HepG2 (cell line): ENCODE measurements around the gene DCST2. TPM values are rescaled to one million over a fixed set of nuclear protein-coding genes. Genes with fewer than 3 reads are reported as not detected.

Experiments
- ATAC-seq: fragments of 200-7000 bp; cut with Tn5 transposase; 3 replicates; pipeline ENCODE4 v1.9.1; 2020; ENCODE audit warnings: mild to moderate bottlenecking, moderate library complexity
- BruUV-seq: library from RNA; stranded (reverse); fragments of 400-500 nt; replicated peaks from 2 replicates; lab custom pipeline; 2021; lab: Mats Ljungman, UMichigan
- CTCF ChIA-PET: fragments of 300-600 bp; formaldehyde crosslinking; extraction: SDS; loops from one replicate; lab custom pipeline; 2021; ENCODE audit warnings: low total read pairs, inconsistent platforms, low intra/inter-chr PET ratio; lab: Yijun Ruan, JAX
- POLR2A ChIA-PET: fragments of 350-600 bp; sonication (Branson Sonifier 250); formaldehyde crosslinking; loops from one replicate; lab custom pipeline; 2020; ENCODE audit warnings: antibody characterized with exemption, inconsistent platforms; lab: Yijun Ruan, JAX
- DNase-seq: peaks from one replicate; pipeline ENCODE4 v3.0.0-alpha.2; 2015; ENCODE audit warnings: low spot score
- FAIRE-seq: peaks from 3 replicates; lab custom pipeline; 2011; peaks lifted over from hg19 to GRCh38; lab: Jason Lieb, UNC
- H2AFZ ChIP-seq: one replicate; pipeline ENCODE4 v1.6.1; 2011; ENCODE audit warnings: low read length, inconsistent platforms
- H3K27ac ChIP-seq: fragments of 300-600 bp; 3 replicates; pipeline ENCODE4 v1.8.0; 2011; ENCODE audit warnings: mixed run types, mild to moderate bottlenecking, mixed read lengths, low read length, inconsistent platforms; ENCODE audit not compliant: insufficient read depth; ENCODE audit errors: extremely low read length
- H3K27me3 ChIP-seq, 2 experiments: fragments of 200-600 bp in 1 of 2; 2 replicates in 1 of 2; 3 replicates in 1 of 2; pipeline versions ENCODE4 v1.6.0 to v1.8.0; 2011; ENCODE audit warnings: low read length in 2 of 2, mild to moderate bottlenecking in 2 of 2, moderate library complexity in 2 of 2, inconsistent platforms in 1 of 2; ENCODE audit not compliant: insufficient read depth in 2 of 2, control insufficient read depth in 1 of 2
- H3K36me3 ChIP-seq, 2 experiments: fragments of 200-600 bp in 1 of 2; replicated peaks in 1 of 2; 2 replicates in 1 of 2; 3 replicates in 1 of 2; pipeline versions ENCODE4 v1.5.1 to v1.8.0; 2011; ENCODE audit warnings: low read length in 2 of 2, inconsistent platforms in 1 of 2; ENCODE audit not compliant: insufficient read depth in 2 of 2, control insufficient read depth in 1 of 2
- H3K4me1 ChIP-seq: 2 replicates; pipeline ENCODE4 v1.5.1; 2012; ENCODE audit warnings: low read length, inconsistent platforms; ENCODE audit not compliant: insufficient read depth
- H3K4me2 ChIP-seq: 2 replicates; pipeline ENCODE4 v1.6.0; 2011; ENCODE audit warnings: low read depth, low read length, inconsistent platforms
- H3K4me3 ChIP-seq, 3 experiments: fragments of 200-600 bp in 1 of 3; sonication (generic), shearing (Covaris generic) in 1 of 3; replicated peaks in 1 of 3; 2 replicates each; pipeline ENCODE4 v1.5.1; 2011 to 2016; ENCODE audit warnings: low read length in 3 of 3, inconsistent platforms in 2 of 3, low read depth in 2 of 3, mild to moderate bottlenecking in 2 of 3, control low read depth in 1 of 3, mixed read lengths in 1 of 3; ENCODE audit not compliant: insufficient read depth in 1 of 3
- H3K79me2 ChIP-seq: one replicate; pipeline ENCODE4 v1.6.1; 2011; ENCODE audit warnings: low read length, inconsistent platforms; ENCODE audit not compliant: insufficient read depth
- H3K9ac ChIP-seq: 2 replicates; pipeline ENCODE4 v1.6.0; 2011; ENCODE audit warnings: mild to moderate bottlenecking, low read depth, low read length, inconsistent platforms; ENCODE audit not compliant: insufficient read depth
- H3K9me3 ChIP-seq: 2 replicates; pipeline ENCODE4 v1.5.1; 2012; ENCODE audit warnings: mild to moderate bottlenecking, low read length
- H4K20me1 ChIP-seq: 2 replicates; pipeline ENCODE4 v1.6.0; 2011; ENCODE audit warnings: inconsistent platforms, mild to moderate bottlenecking, low read length, moderate library complexity; ENCODE audit not compliant: insufficient read depth
- CHD4 ChIP-seq: fragments of 200-600 bp; sonication (generic); IDR thresholded peaks from 2 replicates; pipeline ENCODE4 v1.7.0; 2017; ENCODE audit warnings: mild to moderate bottlenecking, low read length, borderline replicate concordance
- EEA1 ChIP-seq: sonication (generic); formaldehyde crosslinking; IDR thresholded peaks from 2 replicates; pipeline ENCODE4 v1.5.1; 2020; ENCODE audit warnings: mild to moderate bottlenecking, missing genetic modification reagents, borderline replicate concordance
- FOXM1 ChIP-seq: sonication (generic); formaldehyde crosslinking; IDR thresholded peaks from 2 replicates; pipeline ENCODE4 v1.5.0; 2020; ENCODE audit warnings: missing genetic modification reagents
- RFX5 ChIP-seq: IDR thresholded peaks from 2 replicates; pipeline ENCODE4 v1.6.1; 2011; ENCODE audit warnings: low read depth, low read length, improper control_type of control experiment
- SAP130 ChIP-seq: IDR thresholded peaks from 2 replicates; pipeline ENCODE4 v1.6.1; 2016; ENCODE audit warnings: low read depth
- SIX4 ChIP-seq: sonication (generic); formaldehyde crosslinking; IDR thresholded peaks from 2 replicates; pipeline ENCODE4 v1.4.0; 2020; ENCODE audit warnings: missing genetic modification reagents
- THAP7 ChIP-seq: sonication (generic); formaldehyde crosslinking; IDR thresholded peaks from 2 replicates; pipeline ENCODE4 v1.8.1; 2023; ENCODE audit warnings: mild to moderate bottlenecking, missing genetic modification reagents
- WIZ ChIP-seq: sonication (generic); formaldehyde crosslinking; IDR thresholded peaks from 2 replicates; pipeline ENCODE4 v1.5.1; 2020; ENCODE audit warnings: mild to moderate bottlenecking, missing genetic modification reagents
- ZNF350 ChIP-seq: sonication (generic); formaldehyde crosslinking; IDR thresholded peaks from 2 replicates; pipeline ENCODE4 v1.4.0; 2020; ENCODE audit warnings: mild to moderate bottlenecking, low read depth, missing genetic modification reagents, borderline replicate concordance
- ZNF547 ChIP-seq: sonication (generic); formaldehyde crosslinking; IDR thresholded peaks from 2 replicates; pipeline ENCODE4 v1.5.1; 2020; ENCODE audit warnings: mild to moderate bottlenecking, missing genetic modification reagents
- ZNF549 ChIP-seq: sonication (generic); formaldehyde crosslinking; IDR thresholded peaks from 2 replicates; pipeline ENCODE4 v1.5.0; 2020; ENCODE audit warnings: missing genetic modification reagents
- ZNF691 ChIP-seq: sonication (generic); formaldehyde crosslinking; IDR thresholded peaks from 2 replicates; pipeline ENCODE4 v1.4.0; 2020; ENCODE audit warnings: missing genetic modification reagents, low read depth, mild to moderate bottlenecking, borderline replicate concordance
- ZNF737 ChIP-seq: sonication (generic); formaldehyde crosslinking; IDR thresholded peaks from 2 replicates; pipeline ENCODE4 v1.5.0; 2020; ENCODE audit warnings: missing genetic modification reagents, mild to moderate bottlenecking, borderline replicate concordance
- ZNF740 ChIP-seq: sonication (generic); formaldehyde crosslinking; IDR thresholded peaks from 2 replicates; pipeline ENCODE4 v1.4.0; 2020; ENCODE audit warnings: missing genetic modification reagents
- ZXDC ChIP-seq: sonication (generic); formaldehyde crosslinking; IDR thresholded peaks from 2 replicates; pipeline ENCODE4 v1.5.0; 2020; ENCODE audit warnings: mild to moderate bottlenecking, missing genetic modification reagents
- whole genome bisulfite sequencing: methylation state at CpG from one replicate; pipeline ENCODE4 v1.1.6; 2017; ENCODE audit warnings: low lambda C conversion rate; 5-methylcytosine and 5-hydroxymethylcytosine counted together
- in situ Hi-C: cut with HindIII; loops from 2 replicates; pipeline ENCODE4 v1.10.0; 2017; ENCODE audit warnings: low pct_unique_long_range_greater_than_20kb; ENCODE audit not compliant: extremely low pct_ligation_motif_present
- intact Hi-C: fragments of 100-400 bp; cut with micrococcal nuclease; formaldehyde crosslinking; loops from one replicate; pipeline ENCODE4 v1.10.0; 2022; ENCODE audit not compliant: unreplicated experiment
- polyA plus RNA-seq, 8 experiments: library from polyadenylated mRNA; depleted of rRNA in 3 of 8; stranded (reverse) in 7 of 8; unstranded in 1 of 8; fragments of >200 nt; fragmentation: Illumina TruSeq in 4 of 8; extraction: Trizol in 4 of 8; gene quantifications; 2 replicates each; pipeline versions ENCODE4 v1.2.1 to v1.2.3, GENCODE V29; 2011 to 2016; ENCODE audit warnings: low read depth in 4 of 8, missing spikeins in 1 of 8, mixed read lengths in 1 of 8; ENCODE audit not compliant: insufficient read depth in 1 of 8
- total RNA-seq, 5 experiments: library from RNA; depleted of rRNA; stranded (reverse); fragments of >200 nt; fragmentation: Illumina TruSeq; extraction: Trizol; gene quantifications; 2 replicates each; pipeline ENCODE4 v1.2.3, GENCODE V29; 2016; ENCODE audit warnings: low read depth in 1 of 5

DCST2 gene
- total and polyA plus RNA-seq, 2 of the 13 experiments (the other 11 are each of a cell fraction or from before 2014, with no cell fraction given), result 0.74 TPM; not detected in 1

- TF ChIP-seq ZXDC (CRISPR knock-in tag), result no peak
Observed at GRCh38 chr1:155002464-155003226, 30.9 kb downstream of the DCST2 start, which contains the start of gene ZBTB7B (continued).

GRCh38 chr1:155001675-155002463, 31.7 kb downstream of the DCST2 start:
- Histone ChIP-seq H3K27me3 (no peaks in the 10 kb centered on the region; a peak in 1 of 5 replicates), H4K20me1 (peaks cover under 1% of the 10 kb centered on the region; the same call in 1 of the 2 replicates), H3K9ac (peak overlapping the region; percentile 83), H3K4me3 (peak overlapping the region; percentile 70 to 86 (median 84)), H3K4me2 (peak overlapping the region; percentile 100), H3K9me3 (no peaks in the 10 kb centered on the region), H3K27ac (peak overlapping the region; percentile 97), H2AFZ (no peak overlapping the region), H3K4me1 (peaks cover 43% of the 10 kb centered on the region), H3K79me2 (peaks cover 27% of the 10 kb centered on the region), H3K36me3 (no peaks in the 10 kb centered on the region; a peak in 1 of 5 replicates)
- ATAC-seq, result peak; percentile 70
- BruUV-seq, result TSS peak; percentile 58
- in situ Hi-C loops, result no loop called here
- DNase-seq, result peak; percentile 97
- 1% methylated on average over 19 of the region's 38 CpGs for WGBS
- FAIRE-seq, result peak; percentile 84
- intact Hi-C loops, result loop anchor here (1.0 to 5.0 kb wide), 3 partner anchors 15 to 445 kb away; partner anchors contain the start of genes PYGO2 and UBE2Q1
- POLR2A ChIA-PET, result interaction anchor here (0.6 to 6.7 kb wide), 27 partner anchors 8 to 442 kb away, joined by 3 to 90 read pairs (median 5); partner anchors contain the start of genes ADAM15, FLAD1, LENEP and PBXIP1
- CTCF ChIA-PET, result interaction anchor here (1.8 to 6.8 kb wide), 2 partner anchors 16 to 82 kb away, joined by 4 to 54 read pairs; no protein-coding TSS in a partner anchor
- TF ChIP-seq THAP7 (CRISPR knock-in tag), result no peak
- TF ChIP-seq RFX5, result no peak
- TF ChIP-seq FOXM1 (CRISPR knock-in tag), result no peak
- no peak for TF ChIP-seq WIZ (CRISPR knock-in tag)
- TF ChIP-seq SAP130, result no peak; the same call in 1 of the 2 replicates
- no peak for TF ChIP-seq ZNF549
- no peak for TF ChIP-seq ZNF547 (CRISPR knock-in tag)
- 0 out of 2 replicates have a peak, but pooled peaks have one; percentile 14 for TF ChIP-seq ZNF691 (CRISPR knock-in tag)
- no peak for TF ChIP-seq ZNF740 (CRISPR knock-in tag)
- TF ChIP-seq SIX4, result no peak
- TF ChIP-seq ZNF737 (CRISPR knock-in tag), result 0 out of 2 replicates have a peak, but pooled peaks have one; percentile 79
- TF ChIP-seq CHD4, result 0 out of 2 replicates have a peak, but pooled peaks have one; percentile 36
- no peak for TF ChIP-seq EEA1 (CRISPR knock-in tag)
- TF ChIP-seq ZNF350 (CRISPR knock-in tag), result no peak
